GM12873 (cell line): ENCODE data around the gene IL13RA2.

Source experiments
- CTCF ChIP-seq: IDR thresholded peaks from 2 replicates; pipeline ENCODE4 v1.5.1; 2012; ENCODE audit warnings: low read depth, mild to moderate bottlenecking, moderate library complexity, low read length, control low read depth; ENCODE audit not compliant: insufficient read depth; ENCODE audit errors: missing control alignments

Gene IL13RA2

GRCh38 chrX:115023811-115024210 is 6.4 kb upstream of the IL13RA2 start:
- TF ChIP-seq CTCF, result no peak

DNA sequence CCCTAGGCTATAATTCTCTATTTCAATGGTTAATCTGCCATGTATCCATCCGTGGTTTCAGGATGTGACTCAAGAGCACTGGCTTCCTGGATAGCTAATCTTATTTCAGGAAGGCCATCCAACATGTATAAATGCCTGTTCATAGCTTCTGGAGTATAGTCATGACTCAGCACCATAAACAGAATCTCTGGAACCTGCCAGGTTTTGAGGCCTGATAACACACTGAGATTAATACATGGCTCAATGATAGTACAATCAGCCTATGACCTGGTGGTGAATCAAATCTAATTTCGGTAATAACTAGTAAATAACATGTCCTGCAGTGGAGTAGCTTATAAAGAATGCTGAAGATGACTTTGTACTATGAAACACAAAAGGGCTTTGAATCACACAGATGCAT is 5.7 kb upstream of the IL13RA2 start:
- TF ChIP-seq CTCF, result no peak

DNA sequence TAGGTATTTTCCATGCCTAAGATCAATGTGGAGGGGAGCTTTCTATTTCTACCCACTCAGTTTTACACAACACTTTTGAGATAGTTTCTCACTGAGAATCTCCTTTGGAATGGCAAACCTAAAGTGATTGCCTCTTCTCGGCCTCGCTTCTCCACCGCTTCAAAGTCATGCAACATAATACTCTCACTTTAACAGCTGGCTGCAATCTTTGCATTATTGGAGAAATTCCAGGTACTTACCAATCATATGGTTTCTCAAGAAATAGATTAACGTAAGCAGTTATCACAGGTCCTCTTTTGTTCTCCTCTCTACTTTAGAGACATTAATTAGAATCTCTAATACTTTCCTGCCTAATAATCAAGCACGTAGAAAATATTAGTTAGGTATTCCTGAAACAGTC is 3.7 kb upstream of the IL13RA2 start:
- TF ChIP-seq CTCF, result no peak

- no peak for TF ChIP-seq CTCF
Measured at GRCh38 chrX:115018944-115019343, 1.5 kb upstream of the IL13RA2 start.

DNA sequence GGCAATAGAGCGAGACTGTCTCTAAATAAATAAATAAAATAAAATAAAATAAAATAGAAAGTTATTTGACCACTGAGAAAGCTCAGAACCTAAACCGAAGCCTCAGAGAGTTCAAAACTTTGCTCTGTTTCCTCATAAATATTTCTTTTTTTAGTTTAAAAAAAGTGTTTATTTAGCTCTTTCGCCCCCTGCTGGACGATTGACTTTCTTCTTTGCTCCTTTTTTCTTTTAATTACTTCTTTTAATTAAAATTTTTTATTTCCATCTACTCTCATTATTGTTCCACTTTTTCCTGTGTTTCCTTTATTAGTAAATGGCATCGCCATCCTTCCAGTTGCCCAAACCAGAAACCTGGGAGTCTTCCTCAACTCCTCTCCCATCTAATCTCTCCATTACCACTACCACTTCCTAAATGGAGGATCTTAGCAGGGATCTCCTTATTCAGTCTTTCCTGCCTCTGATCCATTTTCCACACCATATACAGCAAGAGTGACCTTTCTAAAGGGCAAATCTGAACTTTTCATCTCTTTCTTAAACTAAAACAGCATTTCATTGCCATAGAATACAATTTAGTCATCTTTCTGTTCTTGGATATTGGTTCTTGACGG is 728 bp upstream of the IL13RA2 start:
- peak; percentile 17 for TF ChIP-seq CTCF

DNA sequence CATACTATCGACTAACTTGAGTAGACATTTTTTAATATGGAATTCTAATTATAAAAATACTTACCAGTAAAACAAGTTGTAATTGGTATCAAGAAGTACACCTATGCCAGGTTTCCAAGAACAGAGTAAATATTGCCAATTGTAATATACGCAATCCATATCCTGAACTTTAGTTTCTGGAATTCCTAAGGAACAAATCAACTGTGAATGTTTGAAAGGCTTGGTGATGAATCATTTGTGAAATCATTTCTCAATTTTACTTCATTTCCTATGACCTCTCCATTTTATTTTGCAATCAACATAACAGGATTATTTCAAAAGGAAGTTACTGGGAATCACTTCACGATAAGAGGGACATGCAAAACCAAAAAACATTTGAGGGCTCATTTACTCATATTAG is 3.7 kb downstream of the IL13RA2 start:
- no peak for TF ChIP-seq CTCF

- TF ChIP-seq CTCF, result no peak
Measured at GRCh38 chrX:115011428-115011827, 6.0 kb downstream of the IL13RA2 start.
